ENCODE results near the gene PCDHA3. TPM values are rescaled to one million over a fixed set of nuclear protein-coding genes. Genes with fewer than 3 reads are reported as not detected.
"Not testable (repeated sequence)": the region's sequence is repeated elsewhere in the genome, so short reads cannot be mapped to it uniquely, and the experiment has no call there.

Gene PCDHA3
- polyA plus RNA-seq, 1 donor from 2014 or later, result 1.7 TPM

- H3K27ac ChIP-seq (ENCODE audit: low read length), result no peak within 1 kb of the TSS
- H3K9ac ChIP-seq (ENCODE audit: low read length), result no peak within 1 kb of the TSS
- H3F3A ChIP-seq (ENCODE audit: insufficient read depth, low read length, poor library complexity, severe bottlenecking), result no peaks in the 10 kb centered on the region
- H3K4me2 ChIP-seq (ENCODE audit: low read length), result no peak within 1 kb of the TSS
- H3K79me2 ChIP-seq (replicated peaks; ENCODE audit: insufficient read depth, low read length), result peaks cover 26% of the 10 kb centered on the region
- no peak within 1 kb of the TSS for H3K4me3 ChIP-seq (ENCODE audit: low read length)
- no peaks in the 10 kb centered on the region for H4K20me1 ChIP-seq (ENCODE audit: insufficient read depth)
- no peak within 1 kb of the TSS for H2AFZ ChIP-seq (ENCODE audit: low read depth, low read length)
- H3K27me3 ChIP-seq (ENCODE audit: insufficient read depth, low read depth, low read length), result no peaks in the 10 kb centered on the region
- peaks cover 40% of the 10 kb centered on the region for H3K36me3 ChIP-seq (ENCODE audit: insufficient read depth, low read length)
- H3K9me3 ChIP-seq (ENCODE audit: low read length), result peaks cover 50% of the 10 kb centered on the region
- no peaks in the 10 kb centered on the region for H3K9me2 ChIP-seq (ENCODE audit: insufficient read depth, low read length)
- no peak for TF ChIP-seq RAD21 (conservative IDR thresholded peaks at IDR 0.05)
- TF ChIP-seq MXI1 (conservative IDR thresholded peaks at IDR 0.05; ENCODE audit: poor library complexity, severe bottlenecking), result no peak
Measured at GRCh38 chr5:140833993-140834392, 33.1 kb downstream of the PCDHA3 start, which contains the start of gene PCDHA7. PCDHA7 (plus strand) TSS chr5:140834269; CDS start chr5:140834384, 115 bp downstream.

DNA sequence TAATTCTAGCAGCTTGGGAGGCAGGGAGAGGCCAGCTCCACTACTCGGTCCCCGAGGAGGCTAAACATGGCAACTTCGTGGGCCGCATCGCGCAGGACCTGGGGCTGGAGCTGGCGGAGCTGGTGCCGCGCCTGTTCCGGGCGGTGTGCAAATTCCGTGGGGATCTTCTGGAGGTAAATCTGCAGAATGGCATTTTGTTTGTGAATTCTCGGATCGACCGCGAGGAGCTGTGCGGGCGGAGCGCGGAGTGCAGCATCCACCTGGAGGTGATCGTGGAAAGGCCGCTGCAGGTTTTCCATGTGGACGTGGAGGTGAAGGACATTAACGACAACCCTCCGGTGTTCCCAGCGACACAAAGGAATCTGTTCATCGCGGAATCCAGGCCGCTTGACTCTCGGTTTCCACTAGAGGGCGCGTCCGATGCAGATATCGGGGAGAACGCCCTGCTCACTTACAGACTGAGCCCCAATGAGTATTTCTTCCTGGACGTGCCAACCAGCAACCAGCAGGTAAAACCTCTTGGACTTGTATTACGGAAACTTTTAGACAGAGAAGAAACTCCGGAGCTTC is 33.7 kb downstream of the PCDHA3 start:
- not testable (repeated sequence) for H2AFZ ChIP-seq (ENCODE audit: low read depth, low read length); H3F3A ChIP-seq (ENCODE audit: insufficient read depth, low read length, poor library complexity, severe bottlenecking); H3K9me2 ChIP-seq (ENCODE audit: insufficient read depth, low read length); H3K27me3 ChIP-seq (ENCODE audit: insufficient read depth, low read depth, low read length); H3K27ac ChIP-seq (ENCODE audit: low read length); H3K4me3 ChIP-seq (ENCODE audit: low read length); H4K20me1 ChIP-seq (ENCODE audit: insufficient read depth); H3K4me2 ChIP-seq (ENCODE audit: low read length); H3K9ac ChIP-seq (ENCODE audit: low read length)
- H3K79me2 ChIP-seq (replicated peaks; ENCODE audit: insufficient read depth, low read length), result peaks cover 31% of the 10 kb centered on the region
- H3K36me3 ChIP-seq (ENCODE audit: insufficient read depth, low read length), result peaks cover 38% of the 10 kb centered on the region
- peaks cover 49% of the 10 kb centered on the region for H3K9me3 ChIP-seq (ENCODE audit: low read length)

- H3K9me2 ChIP-seq (ENCODE audit: insufficient read depth, low read length), result no peaks in the 10 kb centered on the region
- no peak overlapping the region for H3K4me3 ChIP-seq (ENCODE audit: low read length)
- TF ChIP-seq EP300 (conservative IDR thresholded peaks at IDR 0.05; ENCODE audit: poor library complexity, severe bottlenecking) (no peak), REST (IDR thresholded peaks at IDR 0.05; ENCODE audit: borderline replicate concordance) (no peak), EZH2 (IDR thresholded peaks at IDR 0.05; ENCODE audit: borderline replicate concordance, insufficient read depth, low read length, poor library complexity, severe bottlenecking) (no peak), MXI1 (conservative IDR thresholded peaks at IDR 0.05; ENCODE audit: poor library complexity, severe bottlenecking) (no peak), SMC3 (conservative IDR thresholded peaks at IDR 0.05; ENCODE audit: poor library complexity) (no peak), POLR2AphosphoS5 (IDR thresholded peaks at IDR 0.05) (no peak), RAD21 (conservative IDR thresholded peaks at IDR 0.05) (no peak), TAF1 (IDR thresholded peaks at IDR 0.05; ENCODE audit: low read depth) (no peak)
- TF ChIP-seq, protein P1, sequence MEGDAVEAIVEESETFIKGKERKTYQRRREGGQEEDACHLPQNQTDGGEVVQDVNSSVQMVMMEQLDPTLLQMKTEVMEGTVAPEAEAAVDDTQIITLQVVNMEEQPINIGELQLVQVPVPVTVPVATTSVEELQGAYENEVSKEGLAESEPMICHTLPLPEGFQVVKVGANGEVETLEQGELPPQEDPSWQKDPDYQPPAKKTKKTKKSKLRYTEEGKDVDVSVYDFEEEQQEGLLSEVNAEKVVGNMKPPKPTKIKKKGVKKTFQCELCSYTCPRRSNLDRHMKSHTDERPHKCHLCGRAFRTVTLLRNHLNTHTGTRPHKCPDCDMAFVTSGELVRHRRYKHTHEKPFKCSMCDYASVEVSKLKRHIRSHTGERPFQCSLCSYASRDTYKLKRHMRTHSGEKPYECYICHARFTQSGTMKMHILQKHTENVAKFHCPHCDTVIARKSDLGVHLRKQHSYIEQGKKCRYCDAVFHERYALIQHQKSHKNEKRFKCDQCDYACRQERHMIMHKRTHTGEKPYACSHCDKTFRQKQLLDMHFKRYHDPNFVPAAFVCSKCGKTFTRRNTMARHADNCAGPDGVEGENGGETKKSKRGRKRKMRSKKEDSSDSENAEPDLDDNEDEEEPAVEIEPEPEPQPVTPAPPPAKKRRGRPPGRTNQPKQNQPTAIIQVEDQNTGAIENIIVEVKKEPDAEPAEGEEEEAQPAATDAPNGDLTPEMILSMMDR (IDR thresholded peaks at IDR 0.05; ENCODE audit: poor library complexity, severe bottlenecking), result no peak
- H3F3A ChIP-seq (ENCODE audit: insufficient read depth, low read length, poor library complexity, severe bottlenecking), result no peaks in the 10 kb centered on the region
- no peak overlapping the region for H3K27ac ChIP-seq (ENCODE audit: low read length)
- H3K79me2 ChIP-seq (replicated peaks; ENCODE audit: insufficient read depth, low read length), result peaks cover 34% of the 10 kb centered on the region
- no peak overlapping the region for H2AFZ ChIP-seq (ENCODE audit: low read depth, low read length)
- peaks cover 39% of the 10 kb centered on the region for H3K9me3 ChIP-seq (ENCODE audit: low read length)
- peaks cover 26% of the 10 kb centered on the region for H3K36me3 ChIP-seq (ENCODE audit: insufficient read depth, low read length)
- H4K20me1 ChIP-seq (ENCODE audit: insufficient read depth), result no peaks in the 10 kb centered on the region
- H3K9ac ChIP-seq (ENCODE audit: low read length), result no peak overlapping the region
- H3K27me3 ChIP-seq (ENCODE audit: insufficient read depth, low read depth, low read length), result no peaks in the 10 kb centered on the region
- H3K4me2 ChIP-seq (ENCODE audit: low read length), result no peak overlapping the region
Measured at GRCh38 chr5:140835622-140836510, 35.0 kb downstream of the PCDHA3 start.
